Sigmoid colon (tissue), 7 donors: Measurements from ENCODE around the gene SREBF1. TPM values are rescaled to one million over a fixed set of nuclear protein-coding genes. Genes with fewer than 3 reads are reported as not detected.
A peak's percentile ranks its signal among the peaks of the same experiment; 100 is the strongest.

Source experiments
- DNase-seq: peaks from one replicate; pipeline ENCODE4 v3.0.0-alpha.2; 2019
- H3K27ac ChIP-seq, 4 donors: fragments of 200-600 bp; sonication (generic); one replicate each; pipeline ENCODE4 v1.5.1; 2016 to 2019; ENCODE audit warnings: mild to moderate bottlenecking in 1 of 4
- H3K27me3 ChIP-seq, 3 donors: fragments of 200-600 bp; sonication (generic); one replicate each; pipeline ENCODE4 v1.5.1; 2019; ENCODE audit warnings: mild to moderate bottlenecking in 1 of 3
- H3K36me3 ChIP-seq, 4 donors: fragments of 200-600 bp; sonication (generic); one replicate each; pipeline ENCODE4 v1.5.1; 2016 to 2019
- H3K4me1 ChIP-seq, 4 donors: fragments of 200-600 bp; sonication (generic); one replicate each; pipeline ENCODE4 v1.5.1; 2017 to 2019
- H3K4me3 ChIP-seq, 4 donors: fragments of 200-600 bp; sonication (generic); one replicate each; pipeline ENCODE4 v1.5.1; 2017 to 2019; ENCODE audit warnings: mild to moderate bottlenecking in 2 of 4, moderate library complexity in 1 of 4
- H3K9me3 ChIP-seq, 4 donors: fragments of 200-600 bp in 3 of 4; sonication (generic) in 3 of 4; one replicate each; pipeline versions ENCODE4 v1.5.1 to v1.6.1; 2013 to 2019
- CTCF ChIP-seq, 4 experiments: fragments of 450-650 bp in 3 of 4; fragments of 200-600 bp in 1 of 4; IDR thresholded peaks; one replicate each; pipeline ENCODE4 v1.5.1; 2016 to 2019; ENCODE audit warnings: antibody characterized with exemption in 4 of 4, mild to moderate bottlenecking in 3 of 4, moderate library complexity in 2 of 4
- EP300 ChIP-seq, 4 donors: sonication (generic); formaldehyde crosslinking; IDR thresholded peaks; one replicate each; pipeline ENCODE4 v1.6.1; 2017; ENCODE audit warnings: antibody characterized with exemption in 4 of 4
- POLR2A ChIP-seq, 2 donors: fragments of 450-650 bp; IDR thresholded peaks; one replicate each; pipeline ENCODE4 v1.6.1; 2016; ENCODE audit warnings: antibody characterized with exemption in 2 of 2, mild to moderate bottlenecking in 2 of 2, moderate library complexity in 2 of 2
- POLR2AphosphoS5 ChIP-seq, 4 donors: sonication (generic); formaldehyde crosslinking; IDR thresholded peaks; one replicate each; pipeline ENCODE4 v1.6.1; 2017; ENCODE audit warnings: antibody characterized with exemption in 4 of 4
- WGBS, 2 donors: extraction: QIAGEN DNeasy Blood & Tissue Kit; methylation state at CpG; one replicate each; pipeline ENCODE4 v1.1.7; 2013; 5-methylcytosine and 5-hydroxymethylcytosine counted together
- intact Hi-C: fragments of 100-400 bp; cut with DNase I; formaldehyde crosslinking; loops from one replicate; pipeline ENCODE4 v1.15.1; 2023
- polyA plus RNA-seq, 3 donors: library from polyadenylated mRNA; stranded (reverse); fragments of 200-250 nt; gene quantifications; one replicate each; pipeline ENCODE4 v1.2.3, GENCODE V29; 2013
- total RNA-seq, 4 donors: library from RNA; depleted of rRNA; stranded (reverse); fragments of >200 nt; gene quantifications; one replicate each; pipeline ENCODE4 v1.1.0, GENCODE V29; 2016
- donor health status: healthy with polysubstance abuse.
- donor health status: Bipolar disorder and iron deficiency.
- donor health status: healthy.

SREBF1 gene
- total and polyA plus RNA-seq, 7 donors = 10.2 to 172 (median 38.6) TPM

DNA sequence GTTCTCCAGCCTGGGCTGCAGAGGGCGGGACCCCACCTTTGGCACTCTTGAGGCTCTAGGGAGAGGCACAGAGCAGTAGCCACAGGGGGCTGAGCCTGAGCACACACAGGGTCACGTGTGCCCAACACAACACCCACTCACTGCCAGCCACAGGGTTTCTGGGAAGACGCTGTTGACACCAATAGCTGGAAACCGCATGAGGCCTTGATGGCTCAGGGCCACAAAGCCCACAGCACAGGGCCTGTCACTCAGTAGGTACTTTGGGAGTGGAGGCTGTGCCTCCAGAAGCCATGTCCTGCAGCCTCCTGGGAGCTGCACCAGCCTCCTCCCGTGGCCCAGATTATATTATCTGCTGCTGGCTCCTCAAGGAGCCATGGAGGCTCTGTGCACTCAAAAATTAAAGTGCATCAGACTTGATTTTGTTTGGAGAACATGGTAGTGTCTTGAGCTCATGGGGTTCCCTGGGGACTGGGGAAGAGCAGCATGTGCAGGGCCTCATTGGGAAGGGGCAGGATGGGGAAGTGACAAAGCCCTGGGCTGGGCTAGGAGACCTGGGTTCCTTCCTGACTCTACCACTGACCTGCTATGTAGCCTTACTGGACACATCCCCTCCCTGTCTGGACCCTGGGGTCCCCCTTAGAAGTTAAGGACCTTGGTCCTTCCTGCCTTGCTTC lies 12.5 kb upstream of the SREBF1 start:
- Histone ChIP-seq H3K4me3 (no peak overlapping the region), H3K27ac (peak overlapping the region; percentile 61 to 80 (median 74))
- 40 to 59% methylated on average over 5 of the region's 5 CpGs for WGBS, 2 donors

DNA sequence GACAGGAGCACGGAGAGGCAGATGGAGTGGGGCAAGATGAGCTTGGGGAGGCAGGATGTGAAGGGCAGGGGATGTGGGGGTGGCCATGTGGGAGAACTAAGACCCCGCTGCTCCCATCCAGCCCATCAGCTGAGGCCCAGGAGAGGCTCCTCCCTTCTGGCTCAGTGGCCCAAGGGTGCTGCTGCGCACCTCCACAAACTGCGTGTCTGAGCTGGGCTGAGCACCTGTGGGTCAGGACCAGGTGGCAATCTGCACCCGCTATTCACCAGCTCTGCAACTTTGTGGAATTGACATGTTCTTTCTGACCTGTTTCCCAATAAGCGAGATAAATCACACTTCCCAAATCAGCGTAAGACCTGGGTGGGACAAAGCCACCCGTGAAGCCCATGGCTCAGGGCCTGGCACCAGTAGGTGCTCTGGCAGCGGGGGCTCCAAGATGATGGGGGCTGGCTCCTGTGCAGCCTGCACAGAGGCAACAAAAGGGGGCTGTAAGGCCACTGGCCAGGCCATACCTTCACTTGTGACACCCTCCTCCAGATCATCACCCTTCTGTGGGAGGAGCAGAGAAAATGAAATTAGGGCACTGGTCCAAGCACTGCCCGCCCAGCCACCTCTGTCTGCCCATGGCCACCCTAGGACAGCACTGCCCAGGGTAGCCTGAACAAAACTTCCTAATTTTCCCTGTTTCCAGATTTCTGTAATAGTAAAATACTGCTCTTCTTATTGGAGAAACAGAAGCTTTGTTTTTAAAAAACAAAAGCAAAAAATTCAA lies 11.7 kb upstream of the SREBF1 start:
- WGBS, 2 donors = 91 to 93% methylated on average over 10 of the region's 10 CpGs

More for the DNA sequence above, 12.5 kb upstream of the SREBF1 start:
- Histone ChIP-seq H3K36me3 (peaks cover 0 to 27% (median 11%) of the 10 kb centered on the region in 4 donors), H3K27me3 (no peaks in the 10 kb centered on the region), H3K9me3 (no peaks in the 10 kb centered on the region), H3K4me1 (peaks cover 0 to 28% (median 23%) of the 10 kb centered on the region in 4 donors)
- DNase-seq = peak; percentile 83
- TF ChIP-seq POLR2AphosphoS5 (IDR thresholded peaks at IDR 0.05) (peak in 1 of 4 donors; percentile 67), CTCF (IDR thresholded peaks at IDR 0.05) (no peak), EP300 (IDR thresholded peaks at IDR 0.05) (no peak)
- intact Hi-C loops = no loop called here

DNA sequence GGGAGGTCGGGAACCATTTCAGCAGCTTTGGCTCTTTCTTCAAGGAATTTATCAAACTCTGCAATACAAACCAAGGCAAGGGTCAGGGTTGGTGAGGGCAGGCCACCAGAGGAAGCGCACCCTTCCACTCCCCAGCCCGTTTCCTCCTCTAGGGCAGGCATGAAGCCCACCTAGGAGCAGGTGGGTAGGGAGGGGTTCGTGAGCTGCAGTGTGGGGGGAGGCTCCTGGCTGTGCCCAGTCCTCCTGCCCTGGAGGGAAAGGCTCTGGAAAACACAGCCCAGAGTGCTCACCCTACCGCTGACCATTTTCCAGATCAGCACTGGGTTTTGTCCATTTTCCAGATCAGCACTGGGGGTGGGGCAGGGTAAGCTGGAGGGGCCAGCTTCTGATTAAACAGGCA lies 10.9 kb upstream of the SREBF1 start:
- H3K36me3 ChIP-seq = peaks cover 0 to 27% (median 11%) of the 10 kb centered on the region in 4 donors
- intact Hi-C loops = no loop called here
- no peaks in the 10 kb centered on the region for H3K27me3 ChIP-seq
- DNase-seq = no peak
- WGBS, 2 donors = 90 to 98% methylated on average over 5 of the region's 5 CpGs
- no peaks in the 10 kb centered on the region for H3K9me3 ChIP-seq
- TF ChIP-seq POLR2AphosphoS5 (IDR thresholded peaks at IDR 0.05) (no peak), CTCF (IDR thresholded peaks at IDR 0.05) (no peak), POLR2A (IDR thresholded peaks at IDR 0.05) (no peak), EP300 (IDR thresholded peaks at IDR 0.05) (no peak)
- peaks cover 0 to 28% (median 23%) of the 10 kb centered on the region in 4 donors for H3K4me1 ChIP-seq
- no peak overlapping the region for H3K27ac ChIP-seq
- H3K4me3 ChIP-seq = no peak overlapping the region

More for the DNA sequence above, 11.7 kb upstream of the SREBF1 start:
- no peaks in the 10 kb centered on the region for H3K27me3 ChIP-seq
- H3K9me3 ChIP-seq = no peaks in the 10 kb centered on the region
- DNase-seq = no peak
- TF ChIP-seq EP300 (IDR thresholded peaks at IDR 0.05) (no peak), CTCF (IDR thresholded peaks at IDR 0.05) (no peak), POLR2AphosphoS5 (IDR thresholded peaks at IDR 0.05) (no peak), POLR2A (IDR thresholded peaks at IDR 0.05) (no peak)
- peak overlapping the region; percentile 61 to 80 (median 74) for H3K27ac ChIP-seq
- intact Hi-C loops = no loop called here
- peaks cover 0 to 28% (median 23%) of the 10 kb centered on the region in 4 donors for H3K4me1 ChIP-seq
- peaks cover 0 to 27% (median 11%) of the 10 kb centered on the region in 4 donors for H3K36me3 ChIP-seq
- no peak overlapping the region for H3K4me3 ChIP-seq

- Histone ChIP-seq H3K27me3 (no peaks in the 10 kb centered on the region), H3K4me1 (peaks cover 0 to 28% (median 23%) of the 10 kb centered on the region in 4 donors), H3K4me3 (no peak overlapping the region), H3K36me3 (peaks cover 0 to 25% (median 11%) of the 10 kb centered on the region in 4 donors), H3K9me3 (no peaks in the 10 kb centered on the region), H3K27ac (no peak overlapping the region)
- TF ChIP-seq CTCF (IDR thresholded peaks at IDR 0.05) = no peak
- TF ChIP-seq POLR2A (IDR thresholded peaks at IDR 0.05) = no peak
- no peak for TF ChIP-seq POLR2AphosphoS5 (IDR thresholded peaks at IDR 0.05)
- no peak for TF ChIP-seq EP300 (IDR thresholded peaks at IDR 0.05)
- DNase-seq = no peak
- WGBS, 2 donors = 63 to 79% methylated on average over 17 of the region's 17 CpGs
- intact Hi-C loops = no loop called here
Observed at GRCh38 chr17:17847118-17847689, 10.4 kb upstream of the SREBF1 start.
